ENCODE measurements around the gene PRSS53.

DNA sequence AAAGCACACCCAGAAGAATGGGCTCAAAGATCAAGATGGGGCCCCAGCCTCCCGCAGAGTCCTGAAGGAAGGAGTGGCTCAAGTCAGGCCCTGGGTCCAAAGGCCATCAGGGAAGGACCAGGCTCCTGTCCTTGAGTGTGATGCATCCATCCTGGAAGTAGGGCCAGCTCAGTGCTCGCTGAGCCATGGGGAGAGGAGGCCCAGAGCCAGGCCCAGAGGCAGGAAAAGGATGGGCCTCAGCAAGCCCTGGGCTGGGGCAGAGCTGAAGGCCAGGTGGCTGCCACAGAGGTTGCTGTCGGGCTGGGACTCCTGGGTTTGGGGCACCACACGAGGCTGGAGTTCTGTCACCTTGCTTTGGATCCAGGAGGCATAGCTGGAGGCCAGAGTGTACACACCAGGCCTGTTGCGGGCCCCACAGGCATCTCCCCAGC is 43.1 kb upstream of the PRSS53 start:
- TF ChIP-seq, protein P1, sequence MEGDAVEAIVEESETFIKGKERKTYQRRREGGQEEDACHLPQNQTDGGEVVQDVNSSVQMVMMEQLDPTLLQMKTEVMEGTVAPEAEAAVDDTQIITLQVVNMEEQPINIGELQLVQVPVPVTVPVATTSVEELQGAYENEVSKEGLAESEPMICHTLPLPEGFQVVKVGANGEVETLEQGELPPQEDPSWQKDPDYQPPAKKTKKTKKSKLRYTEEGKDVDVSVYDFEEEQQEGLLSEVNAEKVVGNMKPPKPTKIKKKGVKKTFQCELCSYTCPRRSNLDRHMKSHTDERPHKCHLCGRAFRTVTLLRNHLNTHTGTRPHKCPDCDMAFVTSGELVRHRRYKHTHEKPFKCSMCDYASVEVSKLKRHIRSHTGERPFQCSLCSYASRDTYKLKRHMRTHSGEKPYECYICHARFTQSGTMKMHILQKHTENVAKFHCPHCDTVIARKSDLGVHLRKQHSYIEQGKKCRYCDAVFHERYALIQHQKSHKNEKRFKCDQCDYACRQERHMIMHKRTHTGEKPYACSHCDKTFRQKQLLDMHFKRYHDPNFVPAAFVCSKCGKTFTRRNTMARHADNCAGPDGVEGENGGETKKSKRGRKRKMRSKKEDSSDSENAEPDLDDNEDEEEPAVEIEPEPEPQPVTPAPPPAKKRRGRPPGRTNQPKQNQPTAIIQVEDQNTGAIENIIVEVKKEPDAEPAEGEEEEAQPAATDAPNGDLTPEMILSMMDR (IDR thresholded peaks at IDR 0.05; ENCODE audit: low read depth, low read length) = no peak
- TF ChIP-seq EZH2phosphoT487 (IDR thresholded peaks at IDR 0.05; ENCODE audit: low read depth) = no peak
